Naive thymus-derived CD4-positive, alpha-beta T cell (primary cell): ENCODE data around the gene IRGQ. TPM values are rescaled to one million over a fixed set of nuclear protein-coding genes. Genes with fewer than 3 reads are reported as not detected.

Experiments used
- polyA plus RNA-seq, 2 donors: library from polyadenylated mRNA; unstranded; fragments of 300-500 nt; fragmentation: Illumina TruSeq; gene quantifications; one replicate each; pipeline ENCODE4 v1.2.3, GENCODE V29; 2021
- total RNA-seq, 6 experiments: library from RNA in 5 of 6; stranded (reverse) in 5 of 6; gene quantifications; 1 replicate in 5 of 6; 2 replicates in 1 of 6; pipeline ENCODE4 v1.2.3 and lab custom pipeline; 2021 to 2026

Gene IRGQ
- total and polyA plus RNA-seq, 7 experiments from 2014 or later: 0.32 to 43.8 (median 13.7) TPM

Other genes with a start within 250 kb of the IRGQ start
- gene CD177, start 242.4 kb downstream of the IRGQ start, total RNA-seq: not detected
- not detected for gene CD177, start 242.4 kb downstream of the IRGQ start, polyA plus RNA-seq
- 1 to 10 TPM in 1 of 5 experiments, not detected in 4; 1.1 TPM for gene TEX101, start 181.2 kb downstream of the IRGQ start, total RNA-seq
- not detected for gene TEX101, start 181.2 kb downstream of the IRGQ start, polyA plus RNA-seq
- 10 to 100 TPM in 1 of 5 experiments, 1 to 10 TPM in 4; 1.1 to 30.6 (median 6.1) TPM for gene LYPD3, start 130.5 kb downstream of the IRGQ start, total RNA-seq
- 1 to 10 TPM; 6.5 to 9.1 TPM for gene LYPD3, start 130.5 kb downstream of the IRGQ start, polyA plus RNA-seq
- gene PHLDB3, start 91.4 kb downstream of the IRGQ start, total RNA-seq: 10 to 100 TPM; 24.5 to 98.8 (median 43.3) TPM
- gene PHLDB3, start 91.4 kb downstream of the IRGQ start, polyA plus RNA-seq: 1 to 10 TPM; 4.5 to 6.5 TPM
- gene ETHE1, start 68.9 kb downstream of the IRGQ start, total RNA-seq: 10 to 100 TPM; 20.3 to 58.6 (median 23.9) TPM
- gene ETHE1, start 68.9 kb downstream of the IRGQ start, polyA plus RNA-seq: 10 to 100 TPM; 58.0 to 59.3 TPM
- gene ZNF575, start 62.9 kb downstream of the IRGQ start, total RNA-seq: 10 to 100 TPM in 2 of 5 experiments, 1 to 10 TPM in 3; 4.5 to 10.7 (median 5.6) TPM
- gene ZNF575, start 62.9 kb downstream of the IRGQ start, polyA plus RNA-seq: 1 to 10 TPM; 2.7 to 3.5 TPM
- 10 to 100 TPM; 32.0 to 36.1 (median 35.4) TPM for gene XRCC1, start 20.6 kb downstream of the IRGQ start, total RNA-seq
- gene XRCC1, start 20.6 kb downstream of the IRGQ start, polyA plus RNA-seq: 10 to 100 TPM; 27.2 to 34.8 TPM
- gene PINLYP, start 20.3 kb downstream of the IRGQ start, total RNA-seq: 1 to 10 TPM in 2 of 5 experiments, under 1 TPM in 3; 0.27 to 5.8 (median 0.59) TPM
- under 1 TPM in 1 of 2 donors, not detected in 1; 0.49 TPM for gene PINLYP, start 20.3 kb downstream of the IRGQ start, polyA plus RNA-seq
- gene ZNF576, start 461 bp upstream of the IRGQ start, total RNA-seq: 10 to 100 TPM in 4 of 5 experiments, 1 to 10 TPM in 1; 9.4 to 20.6 (median 19.5) TPM
- 10 to 100 TPM in 1 of 2 donors, 1 to 10 TPM in 1; 8.6 to 15.7 TPM for gene ZNF576, start 461 bp upstream of the IRGQ start, polyA plus RNA-seq
- gene SRRM5, start 16.0 kb upstream of the IRGQ start, total RNA-seq: 1 to 10 TPM in 3 of 5 experiments, under 1 TPM in 2; 0.56 to 1.7 (median 1.1) TPM
- gene SRRM5, start 16.0 kb upstream of the IRGQ start, polyA plus RNA-seq: 1 to 10 TPM in 1 of 2 donors, under 1 TPM in 1; 0.97 to 1.3 TPM
- gene ZNF428, start 23.5 kb upstream of the IRGQ start, total RNA-seq: 10 to 100 TPM; 21.7 to 29.1 (median 25.9) TPM
- gene ZNF428, start 23.5 kb upstream of the IRGQ start, polyA plus RNA-seq: 10 to 100 TPM; 13.1 to 16.1 TPM
- under 1 TPM; 0.35 to 0.97 (median 0.51) TPM for gene CADM4, start 43.7 kb upstream of the IRGQ start, total RNA-seq
- gene CADM4, start 43.7 kb upstream of the IRGQ start, polyA plus RNA-seq: 1 to 10 TPM in 1 of 2 donors, under 1 TPM in 1; 0.34 to 2.0 TPM
- 100 to 1,000 TPM in 1 of 5 experiments, 10 to 100 TPM in 2, 1 to 10 TPM in 2; 3.2 to 358 (median 14.4) TPM for gene PLAUR, start 74.0 kb upstream of the IRGQ start, total RNA-seq
- 1 to 10 TPM in 1 of 2 donors, under 1 TPM in 1; 0.77 to 3.2 TPM for gene PLAUR, start 74.0 kb upstream of the IRGQ start, polyA plus RNA-seq
- gene IRGC, start 119.9 kb upstream of the IRGQ start, total RNA-seq: not detected
- not detected for gene IRGC, start 119.9 kb upstream of the IRGQ start, polyA plus RNA-seq
- gene SMG9, start 158.8 kb upstream of the IRGQ start, total RNA-seq: 10 to 100 TPM; 48.5 to 75.9 (median 53.9) TPM
- 1 to 10 TPM; 7.9 to 9.8 TPM for gene SMG9, start 158.8 kb upstream of the IRGQ start, polyA plus RNA-seq
- gene KCNN4, start 184.8 kb upstream of the IRGQ start, total RNA-seq: 10 to 100 TPM; 12.8 to 53.4 (median 18.8) TPM
- 10 to 100 TPM in 1 of 2 donors, 1 to 10 TPM in 1; 8.1 to 16.0 TPM for gene KCNN4, start 184.8 kb upstream of the IRGQ start, polyA plus RNA-seq
- gene LYPD5, start 206.3 kb upstream of the IRGQ start, total RNA-seq: under 1 TPM in 4 of 5 experiments, not detected in 1; 0.19 to 0.89 (median 0.61) TPM
- under 1 TPM; 0.28 to 0.34 TPM for gene LYPD5, start 206.3 kb upstream of the IRGQ start, polyA plus RNA-seq
- gene ZNF283, start 231.2 kb upstream of the IRGQ start, total RNA-seq: 10 to 100 TPM in 2 of 5 experiments, 1 to 10 TPM in 3; 4.3 to 24.4 (median 7.7) TPM
- 1 to 10 TPM; 2.2 to 3.7 TPM for gene ZNF283, start 231.2 kb upstream of the IRGQ start, polyA plus RNA-seq